A673 (cell line): ENCODE results near the gene TTC27. TPM values are rescaled to one million over a fixed set of nuclear protein-coding genes. Genes with fewer than 3 reads are reported as not detected.

Experiments used
- BruUV-seq: library from RNA; stranded (reverse); fragments of 400-500 nt; replicated peaks from 2 replicates; lab custom pipeline; 2021; lab: Mats Ljungman, UMichigan
- CTCF ChIA-PET: fragments of 300-600 bp; sonication (Branson Sonifier 250); formaldehyde crosslinking; loops from one replicate; lab custom pipeline; 2022; ENCODE audit warnings: antibody characterized with exemption; lab: Charles Lee
- POLR2A ChIA-PET: fragments of 300-600 bp; sonication (Branson Sonifier 250); formaldehyde crosslinking; loops from one replicate; lab custom pipeline; 2022; ENCODE audit warnings: antibody characterized with exemption; ENCODE audit not compliant: low non-redundant PET; lab: Charles Lee
- DNase-seq: peaks from one replicate; pipeline ENCODE4 v3.0.0-alpha.2; 2015; ENCODE audit warnings: low spot score
- H3K27ac ChIP-seq: fragments of 200-600 bp; sonication (generic); 2 replicates; pipeline ENCODE4 v1.5.1; 2016; ENCODE audit warnings: mixed run types, low read depth, mild to moderate bottlenecking, mixed read lengths, antibody characterized with exemption, low read length; ENCODE audit not compliant: poor library complexity, severe bottlenecking
- H3K27me3 ChIP-seq: fragments of 200-600 bp; sonication (generic); replicated peaks from 2 replicates; pipeline ENCODE4 v1.6.1; 2017; ENCODE audit warnings: mixed run types, low read depth, mild to moderate bottlenecking, mixed read lengths, antibody characterized with exemption, low read length; ENCODE audit not compliant: insufficient read depth, poor library complexity
- H3K36me3 ChIP-seq: fragments of 200-600 bp; sonication (generic); 2 replicates; pipeline ENCODE4 v1.6.1; 2016; ENCODE audit warnings: mixed run types, mild to moderate bottlenecking, mixed read lengths, antibody characterized with exemption, low read length; ENCODE audit not compliant: insufficient read depth, poor library complexity, severe bottlenecking
- H3K4me1 ChIP-seq: fragments of 200-600 bp; sonication (generic); 2 replicates; pipeline ENCODE4 v1.6.1; 2017; ENCODE audit warnings: mixed run types, mild to moderate bottlenecking, mixed read lengths, antibody characterized with exemption, low read length; ENCODE audit not compliant: insufficient read depth, poor library complexity, severe bottlenecking
- H3K4me3 ChIP-seq: fragments of 200-600 bp; sonication (generic); 2 replicates; pipeline ENCODE4 v1.5.1; 2016; ENCODE audit warnings: low read depth, mixed run types, mild to moderate bottlenecking, mixed read lengths, low read length; ENCODE audit not compliant: poor library complexity, severe bottlenecking
- H3K9me3 ChIP-seq: fragments of 200-600 bp; sonication (generic); 2 replicates; pipeline ENCODE4 v1.6.1; 2016; ENCODE audit warnings: mixed run types, low read depth, mild to moderate bottlenecking, mixed read lengths, antibody characterized with exemption, low read length; ENCODE audit not compliant: poor library complexity, severe bottlenecking
- CTCF ChIP-seq: fragments of 300-800, 200-600 bp; sonication (generic); conservative IDR thresholded peaks from 2 replicates; pipeline ENCODE4 v1.5.1; 2017; ENCODE audit warnings: low read depth, mild to moderate bottlenecking, antibody characterized with exemption, low read length, moderate library complexity, mixed read lengths
- EZH2 ChIP-seq: fragments of 200-600 bp; sonication (generic); IDR thresholded peaks from 2 replicates; pipeline ENCODE4 v1.6.1; 2017; ENCODE audit warnings: borderline replicate concordance, low read depth, mild to moderate bottlenecking, mixed read lengths, antibody characterized with exemption, low read length; ENCODE audit not compliant: poor library complexity, severe bottlenecking
- intact Hi-C: fragments of 100-400 bp; cut with micrococcal nuclease; formaldehyde crosslinking; loops from one replicate; pipeline ENCODE4 v1.10.0; 2022; ENCODE audit not compliant: unreplicated experiment
- total RNA-seq: library from RNA; stranded (reverse); gene quantifications from 2 replicates; pipeline ENCODE4 v1.2.3, GENCODE V29; 2021

Gene TTC27
- total RNA-seq, 1 experiment from 2014 or later, result 29.8 TPM

GRCh38 chr2:32851777-32852439 lies 224.1 kb downstream of the TTC27 start:
- Histone ChIP-seq H3K9me3 (no peaks in the 10 kb centered on the region), H3K4me1 (peaks cover 3% of the 10 kb centered on the region), H3K27me3 (no peaks in the 10 kb centered on the region), H3K4me3 (no peak overlapping the region), H3K36me3 (no peaks in the 10 kb centered on the region), H3K27ac (no peak overlapping the region)
- DNase-seq, result no peak
- intact Hi-C loops, result no loop called here
- no TSS peak for BruUV-seq
- ChIA-PET POLR2A (no interaction called here), CTCF (no interaction called here)
- TF ChIP-seq CTCF (no peak), EZH2 (no peak)

DNA sequence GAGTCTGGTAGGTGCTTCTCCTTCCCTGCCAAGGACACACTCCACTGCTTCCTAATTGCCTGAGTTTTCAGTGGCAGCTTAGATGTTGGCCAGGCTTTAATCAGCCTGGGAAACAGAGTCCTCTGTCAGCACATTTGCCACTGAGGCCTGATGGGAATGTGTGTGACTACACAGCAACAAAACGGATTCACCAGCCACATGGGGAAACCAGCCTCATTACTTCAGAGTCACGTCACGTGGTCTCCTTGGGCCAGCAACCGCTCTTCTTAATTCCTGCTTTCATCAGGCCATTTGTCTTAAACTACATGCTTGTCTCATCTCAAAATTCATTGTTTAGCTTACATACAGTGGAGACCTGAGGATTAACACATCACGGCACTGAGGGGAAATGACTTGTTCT lies 225.0 kb downstream of the TTC27 start:
- no peak for TF ChIP-seq EZH2
- Histone ChIP-seq H3K4me1 (peaks cover 12% of the 10 kb centered on the region), H3K4me3 (no peak overlapping the region), H3K36me3 (no peaks in the 10 kb centered on the region), H3K27me3 (no peaks in the 10 kb centered on the region), H3K27ac (no peak overlapping the region), H3K9me3 (no peaks in the 10 kb centered on the region)
- no TSS peak for BruUV-seq
- intact Hi-C loops, result no loop called here
- ChIA-PET POLR2A (no interaction called here), CTCF (no interaction called here)
- DNase-seq, result no peak

GRCh38 chr2:32856891-32857290 lies 229.0 kb downstream of the TTC27 start:
- H3K9me3 ChIP-seq, result no peaks in the 10 kb centered on the region

More at GRCh38 chr2:32856891-32857290, 229.0 kb downstream of the TTC27 start:
- H3K27ac ChIP-seq, result no peak overlapping the region
- peak; percentile 56 for DNase-seq
- POLR2A ChIA-PET, result interaction anchor here (0.5 kb wide), 1 partner anchor 25 kb away, joined by 6 read pairs; no protein-coding TSS in a partner anchor
- no peaks in the 10 kb centered on the region for H3K36me3 ChIP-seq
- peaks cover 12% of the 10 kb centered on the region for H3K4me1 ChIP-seq
- CTCF ChIA-PET, result no interaction called here
- no peak for TF ChIP-seq EZH2
- TF ChIP-seq CTCF, result no peak
- no peak overlapping the region for H3K4me3 ChIP-seq
- no peaks in the 10 kb centered on the region for H3K27me3 ChIP-seq
- intact Hi-C loops, result no loop called here
- BruUV-seq, result no TSS peak
